DMS53 treated with DMSO at 0.1 percent for 48 hours (cell line): ENCODE data around the gene ELOVL7.
A peak's percentile ranks its signal among the peaks of the same experiment; 100 is the strongest.
"Not testable (repeated sequence)": the region's sequence is repeated elsewhere in the genome, so short reads cannot be mapped to it uniquely, and the experiment has no call there.

Experiments used
- DNase-seq: peaks from one replicate; lab custom pipeline; 2025; ENCODE audit not compliant: unreplicated experiment; lab: John Stamatoyannopoulos, UW

Gene ELOVL7

GRCh38 chr5:60797482-60798153 is 46.5 kb downstream of the ELOVL7 start:
- no peak for DNase-seq

- not testable (repeated sequence) for DNase-seq
These were observed 48.6 kb downstream of the ELOVL7 start for GRCh38 chr5:60795424-60795950.

GRCh38 chr5:60794691-60795090 is 49.4 kb downstream of the ELOVL7 start:
- DNase-seq, result no peak

GRCh38 chr5:60792438-60792837 is 51.6 kb downstream of the ELOVL7 start:
- no peak for DNase-seq

- no peak for DNase-seq
These were observed 54.5 kb downstream of the ELOVL7 start for GRCh38 chr5:60789551-60789950.

GRCh38 chr5:60788863-60789513 is 55.1 kb downstream of the ELOVL7 start:
- DNase-seq, result no peak

- no peak for DNase-seq
These were observed 64.6 kb downstream of the ELOVL7 start for GRCh38 chr5:60779466-60779865.

- no peak for DNase-seq
These were observed 67.7 kb downstream of the ELOVL7 start for GRCh38 chr5:60776343-60776742.

- DNase-seq, result no peak
These were observed 78.9 kb downstream of the ELOVL7 start for GRCh38 chr5:60765019-60765709.

- no peak for DNase-seq
These were observed 81.0 kb downstream of the ELOVL7 start for GRCh38 chr5:60763061-60763460.

- DNase-seq, result no peak
These were observed 89.6 kb downstream of the ELOVL7 start for GRCh38 chr5:60754495-60754894.

GRCh38 chr5:60744682-60745081 is 99.4 kb downstream of the ELOVL7 start:
- no peak for DNase-seq

- no peak for DNase-seq
These were observed 100.4 kb downstream of the ELOVL7 start for GRCh38 chr5:60743511-60744314.

GRCh38 chr5:60740322-60740721 is 103.7 kb downstream of the ELOVL7 start:
- DNase-seq, result no peak

- DNase-seq, result no peak
These were observed 105.1 kb downstream of the ELOVL7 start for GRCh38 chr5:60738933-60739332.

GRCh38 chr5:60738461-60738860 is 105.6 kb downstream of the ELOVL7 start:
- no peak for DNase-seq

GRCh38 chr5:60730858-60731257 is 113.2 kb downstream of the ELOVL7 start:
- not testable (repeated sequence) for DNase-seq

- DNase-seq, result no peak
These were observed 116.9 kb downstream of the ELOVL7 start for GRCh38 chr5:60727033-60727679.

- DNase-seq, result no peak
These were observed 119.9 kb downstream of the ELOVL7 start for GRCh38 chr5:60724126-60724525.

- DNase-seq, result peak; percentile 97
These were observed 121.7 kb downstream of the ELOVL7 start for GRCh38 chr5:60722416-60722815.

GRCh38 chr5:60719329-60719728 is 124.7 kb downstream of the ELOVL7 start:
- no peak for DNase-seq
